K562 (cell line): ENCODE results near the gene TBC1D10A. TPM values are rescaled to one million over a fixed set of nuclear protein-coding genes. Genes with fewer than 3 reads are reported as not detected.
A peak's percentile ranks its signal among the peaks of the same experiment; 100 is the strongest.

Experiments
- ATAC-seq: fragments of 200-7000 bp; cut with Tn5 transposase; 3 replicates; pipeline ENCODE4 v1.9.1; 2020; ENCODE audit warnings: moderate library complexity
- BruUV-seq: library from RNA; stranded (reverse); fragments of 400-500 nt; replicated peaks from 2 replicates; lab custom pipeline; 2021; lab: Mats Ljungman, UMichigan
- CTCF ChIA-PET: fragments of 300-600 bp; formaldehyde crosslinking; extraction: SDS; loops from one replicate; lab custom pipeline; 2021; ENCODE audit warnings: low intra/inter-chr PET ratio; lab: Yijun Ruan, JAX
- POLR2A ChIA-PET: fragments of 300-600, 350-650 bp; sonication (Branson Sonifier 250); formaldehyde crosslinking; extraction: SDS; loops from one replicate; lab custom pipeline; 2021; ENCODE audit warnings: antibody characterized with exemption, inconsistent platforms; lab: Yijun Ruan, JAX
- DNase-seq, 4 experiments: peaks; one replicate each; pipeline versions ENCODE4 v3.0.0 to v3.0.0-alpha.2; 2011 to 2018; ENCODE audit warnings: low spot score in 3 of 4, mixed read lengths in 3 of 4; ENCODE audit errors: extremely low read depth in 1 of 4
- FAIRE-seq: peaks from 2 replicates; lab custom pipeline; 2011; peaks lifted over from hg19 to GRCh38; lab: Jason Lieb, UNC
- H2AFZ ChIP-seq: 2 replicates; pipeline ENCODE4 v1.6.0; 2011; ENCODE audit warnings: low read depth, low read length, control low read depth, inconsistent platforms
- H3K27ac ChIP-seq: fragments of 200-600 bp; 3 replicates; pipeline ENCODE4 v1.8.0; 2011; ENCODE audit warnings: low read depth, mild to moderate bottlenecking, control low read depth, inconsistent platforms, low read length, moderate library complexity, mixed read lengths; ENCODE audit errors: extremely low read depth
- H3K27me3 ChIP-seq, 2 experiments: fragments of 300-600 bp in 1 of 2; 2 replicates in 1 of 2; 3 replicates in 1 of 2; pipeline versions ENCODE4 v1.6.0 to v1.8.0; 2011; ENCODE audit warnings: inconsistent platforms in 2 of 2, low read length in 2 of 2, mild to moderate bottlenecking in 1 of 2, mixed read lengths in 1 of 2, moderate library complexity in 1 of 2; ENCODE audit not compliant: control insufficient read depth in 2 of 2, insufficient read depth in 2 of 2
- H3K36me3 ChIP-seq: fragments of 300-600 bp; 3 replicates; pipeline ENCODE4 v1.8.0; 2011; ENCODE audit warnings: mild to moderate bottlenecking, low read length, inconsistent platforms; ENCODE audit not compliant: control insufficient read depth, insufficient read depth
- H3K4me1 ChIP-seq, 2 experiments: fragments of 200-600 bp in 1 of 2; replicated peaks in 1 of 2; 2 replicates in 1 of 2; 3 replicates in 1 of 2; pipeline versions ENCODE4 v1.5.1 to v1.8.0; 2011; ENCODE audit warnings: inconsistent platforms in 2 of 2, low read length in 2 of 2, mild to moderate bottlenecking in 1 of 2, mixed read lengths in 1 of 2, moderate library complexity in 1 of 2; ENCODE audit not compliant: control insufficient read depth in 2 of 2, insufficient read depth in 2 of 2
- H3K4me2 ChIP-seq: 2 replicates; pipeline ENCODE4 v1.6.1; 2011; ENCODE audit warnings: low read length, control low read depth, inconsistent platforms, mixed read lengths; ENCODE audit not compliant: insufficient read depth
- H3K4me3 ChIP-seq: fragments of 200-600 bp; sonication (generic), shearing (Covaris generic); 2 replicates; pipeline ENCODE4 v1.5.1; 2016; ENCODE audit warnings: control low read depth, inconsistent platforms
- H3K79me2 ChIP-seq: fragments of 200-600 bp; 3 replicates; pipeline ENCODE4 v1.8.0; 2011; ENCODE audit warnings: low read length, inconsistent platforms; ENCODE audit not compliant: control insufficient read depth, insufficient read depth
- H3K9ac ChIP-seq, 2 experiments: 2 replicates each; pipeline versions ENCODE4 v1.6.0 to v1.6.1; 2011; ENCODE audit warnings: low read depth in 2 of 2, low read length in 2 of 2, control low read depth in 1 of 2, inconsistent platforms in 1 of 2, mild to moderate bottlenecking in 1 of 2, mixed read lengths in 1 of 2; ENCODE audit not compliant: insufficient read depth in 1 of 2
- H3K9me1 ChIP-seq: one replicate; pipeline ENCODE4 v1.6.0; 2011; ENCODE audit warnings: inconsistent platforms, mild to moderate bottlenecking, low read length, moderate library complexity; ENCODE audit not compliant: control insufficient read depth, insufficient read depth
- H3K9me3 ChIP-seq: replicated peaks from 2 replicates; pipeline ENCODE4 v1.5.1; 2011; ENCODE audit warnings: low read depth, low read length, inconsistent platforms; ENCODE audit not compliant: control insufficient read depth, insufficient read depth
- H4K20me1 ChIP-seq: replicated peaks from 2 replicates; pipeline ENCODE4 v1.6.1; 2011; ENCODE audit warnings: low read length, inconsistent platforms, mixed read lengths; ENCODE audit not compliant: control insufficient read depth, insufficient read depth
- ADNP ChIP-seq: fragments of 200-800 bp; sonication (Bioruptor generic); IDR thresholded peaks from 2 replicates; pipeline ENCODE4 v1.6.1; 2016; ENCODE audit warnings: missing genetic modification characterization, missing compliant biosample characterization
- ARID1B ChIP-seq: fragments of 450-650 bp; IDR thresholded peaks from 2 replicates; pipeline ENCODE4 v1.6.1; 2016; ENCODE audit warnings: antibody characterized with exemption, mild to moderate bottlenecking, inconsistent platforms
- ATF1 ChIP-seq, 2 experiments: fragments of 450-650 bp in 1 of 2; IDR thresholded peaks; 2 replicates each; pipeline ENCODE4 v1.6.1; 2016; ENCODE audit warnings: missing compliant biosample characterization in 1 of 2, missing genetic modification characterization in 1 of 2
- BRD4 ChIP-seq: fragments of 200-600 bp; sonication (generic); IDR thresholded peaks from 2 replicates; pipeline ENCODE4 v1.6.1; 2017; ENCODE audit warnings: inconsistent platforms
- CEBPB ChIP-seq: fragments of 450-650 bp; IDR thresholded peaks from 2 replicates; pipeline ENCODE4 v1.6.1; 2016; ENCODE audit warnings: missing genetic modification characterization, missing compliant biosample characterization
- EZH2 ChIP-seq: IDR thresholded peaks from 2 replicates; pipeline ENCODE4 v1.6.1; 2012; ENCODE audit warnings: low read depth, mild to moderate bottlenecking, inconsistent platforms, low read length, borderline replicate concordance
- IRF2 ChIP-seq: sonication (generic); formaldehyde crosslinking; IDR thresholded peaks from 2 replicates; pipeline ENCODE4 v1.8.1; 2022; ENCODE audit warnings: mild to moderate bottlenecking, missing genetic modification reagents
- MEIS2 ChIP-seq: fragments of 450-650 bp; IDR thresholded peaks from 2 replicates; pipeline ENCODE4 v1.6.1; 2014; ENCODE audit warnings: mild to moderate bottlenecking; ENCODE audit not compliant: partially characterized antibody
- NCOA2 ChIP-seq, 2 experiments: fragments of 450-650 bp; IDR thresholded peaks; 2 replicates each; pipeline ENCODE4 v1.6.1; 2018; ENCODE audit warnings: mild to moderate bottlenecking in 2 of 2, moderate library complexity in 1 of 2; ENCODE audit not compliant: partially characterized antibody in 2 of 2
- PHB2 ChIP-seq: fragments of 450-650 bp; IDR thresholded peaks from 2 replicates; pipeline ENCODE4 v1.6.1; 2017; ENCODE audit warnings: low read depth
- SIX5 ChIP-seq, 2 experiments: IDR thresholded peaks; 2 replicates each; pipeline ENCODE4 v1.6.1; 2011; ENCODE audit warnings: low read length in 2 of 2, borderline replicate concordance in 1 of 2, low read depth in 1 of 2, mild to moderate bottlenecking in 1 of 2, moderate library complexity in 1 of 2; ENCODE audit not compliant: insufficient read depth in 1 of 2
- SMARCA5 ChIP-seq: fragments of 450-650 bp; IDR thresholded peaks from 2 replicates; pipeline ENCODE4 v1.6.1; 2016
- SREBF2 ChIP-seq: sonication (generic); formaldehyde crosslinking; IDR thresholded peaks from 2 replicates; pipeline ENCODE4 v1.4.0; 2020; ENCODE audit warnings: mild to moderate bottlenecking, missing genetic modification reagents
- ZNF431 ChIP-seq: sonication (generic); formaldehyde crosslinking; IDR thresholded peaks from 2 replicates; pipeline ENCODE4 v1.8.0; 2022; ENCODE audit warnings: mild to moderate bottlenecking, missing genetic modification reagents
- WGBS: fragments of 100-300 bp; shearing (Covaris generic); methylation state at CpG from one replicate; pipeline ENCODE4 v1.1.6; 2016; ENCODE audit warnings: low coverage, mixed read lengths; ENCODE audit not compliant: insufficient coverage; ENCODE audit errors: missing lambda C conversion rate; 5-methylcytosine and 5-hydroxymethylcytosine counted together
- in situ Hi-C: fragments of 300-500 bp; cut with MboI; formaldehyde crosslinking; loops from 4 replicates; pipeline ENCODE4 v1.15.0; 2018; ENCODE audit warnings: inconsistent platforms, mixed read lengths
- intact Hi-C: fragments of 100-400 bp; cut with micrococcal nuclease; formaldehyde crosslinking; loops from 2 replicates; pipeline ENCODE4 v1.14.2; 2022
- polyA plus RNA-seq, 8 experiments: library from polyadenylated mRNA; depleted of rRNA in 4 of 8; stranded (reverse) in 5 of 8; unstranded in 3 of 8; fragments of >200 nt; fragmentation: Nextera tagmentation in 2 of 8; fragmentation: Illumina TruSeq in 1 of 8; extraction: Ambion mirVana in 2 of 8; extraction: Trizol in 1 of 8; gene quantifications; 2 replicates each; pipeline versions ENCODE4 v1.2.1 to v1.2.3, GENCODE V29; 2011 to 2014; ENCODE audit warnings: inconsistent platforms in 1 of 8, missing spikeins in 1 of 8
- total RNA-seq, 7 experiments: library from RNA; depleted of rRNA in 6 of 7; stranded (reverse); fragments of >200 nt in 6 of 7; fragmentation: Illumina TruSeq in 2 of 7; extraction: Trizol in 2 of 7; gene quantifications; 2 replicates each; pipeline versions ENCODE4 v1.2.1 to v1.2.3, GENCODE V29; 2011 to 2021; ENCODE audit warnings: low replicate concordance in 1 of 7
- TF ChIP-seq, protein P1 (sequence below), 2 experiments: fragments of 450-650 bp; conservative IDR thresholded peaks; 2 replicates each; pipeline ENCODE4 v1.6.1; 2017; ENCODE audit warnings: mild to moderate bottlenecking in 2 of 2, moderate library complexity in 2 of 2
- TF ChIP-seq, protein P2 (sequence below): sonication (generic); formaldehyde crosslinking; IDR thresholded peaks from 2 replicates; pipeline ENCODE4 v1.9.0; 2022; ENCODE audit warnings: mild to moderate bottlenecking, missing genetic modification reagents
- TF ChIP-seq, protein P3 (sequence below): sonication (generic); formaldehyde crosslinking; IDR thresholded peaks from 2 replicates; pipeline ENCODE4 v1.8.1; 2022; ENCODE audit warnings: missing genetic modification reagents
- TF ChIP-seq, protein P4 (sequence below): fragments of 250-450 bp; sonication (Bioruptor Pico); IDR thresholded peaks from 2 replicates; pipeline ENCODE4 v1.4.0; 2020

Gene TBC1D10A
- total and polyA plus RNA-seq, 9 of the 15 experiments (the other 6 are each of a cell fraction or from before 2014, with no cell fraction given) = 0.13 to 10.4 (median 4.6) TPM

DNA sequence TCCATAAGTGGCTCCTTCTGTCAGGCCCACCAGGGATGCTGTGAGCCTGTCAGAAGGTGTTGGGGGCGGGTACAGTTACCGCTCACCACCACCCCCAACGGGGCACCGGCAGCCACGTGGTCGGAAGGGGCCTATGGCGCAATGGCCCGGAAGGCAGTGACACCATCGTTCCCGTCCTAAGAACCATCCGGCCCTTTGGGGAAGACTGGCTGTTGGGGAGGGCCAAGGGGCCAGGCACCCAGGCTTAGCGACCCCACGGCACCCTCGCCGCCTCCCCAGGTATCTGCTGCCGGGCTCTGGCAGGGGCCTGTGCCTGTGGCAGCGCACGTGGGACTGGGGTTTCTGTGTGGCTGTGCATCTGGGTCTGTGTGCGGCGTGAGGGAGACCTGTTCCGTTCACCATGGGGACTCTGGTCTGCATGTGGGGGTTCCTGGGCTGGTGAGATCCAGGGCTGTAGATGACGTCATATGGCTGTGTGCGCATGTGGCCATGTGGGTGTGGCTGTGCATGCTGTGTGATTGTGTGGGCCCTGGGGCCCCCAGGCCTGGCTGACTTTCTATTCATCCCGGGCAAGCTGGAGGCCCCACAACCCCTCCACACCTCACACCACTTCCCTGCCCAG lies 60.8 kb downstream of the TBC1D10A start:
- peaks cover 2 to 50% of the 10 kb centered on the region in 2 experiments; a peak in 4 of 5 replicates for H3K4me1 ChIP-seq
- no peaks in the 10 kb centered on the region for H3K9me1 ChIP-seq
- FAIRE-seq (no peak), DNase-seq (peak; percentile 49 to 74 (median 61)), ATAC-seq (peak; percentile 66)
- no peaks in the 10 kb centered on the region; the same call in 1 of the 2 replicates for H4K20me1 ChIP-seq
- no peak overlapping the region for H3K4me3 ChIP-seq
- H3K36me3 ChIP-seq = no peaks in the 10 kb centered on the region
- H3K27me3 ChIP-seq = no peaks in the 10 kb centered on the region
- in situ Hi-C loops = loop anchor here (5.0 kb wide), 1 partner anchor 126 kb away; no protein-coding TSS in a partner anchor
- intact Hi-C loops = no loop called here
- 0 out of 4 replicates have a peak overlapping the region, but pooled peaks of 1 of the 2 experiments have one; percentile 1 for H3K9ac ChIP-seq
- POLR2A ChIA-PET = interaction anchor here (0.6 kb wide), 1 partner anchor 74 kb away, joined by 3 read pairs; no protein-coding TSS in a partner anchor
- H3K9me3 ChIP-seq = no peaks in the 10 kb centered on the region
- H3K79me2 ChIP-seq = no peaks in the 10 kb centered on the region
- no peak overlapping the region for H3K4me2 ChIP-seq
- peak overlapping the region; percentile 51; the same call in 1 of the 2 replicates for H2AFZ ChIP-seq
- CTCF ChIA-PET = no interaction called here
- BruUV-seq = no TSS peak
- 53% methylated on average over 13 of the region's 24 CpGs for WGBS
- H3K27ac ChIP-seq = no peak overlapping the region
- TF ChIP-seq, protein P1, sequence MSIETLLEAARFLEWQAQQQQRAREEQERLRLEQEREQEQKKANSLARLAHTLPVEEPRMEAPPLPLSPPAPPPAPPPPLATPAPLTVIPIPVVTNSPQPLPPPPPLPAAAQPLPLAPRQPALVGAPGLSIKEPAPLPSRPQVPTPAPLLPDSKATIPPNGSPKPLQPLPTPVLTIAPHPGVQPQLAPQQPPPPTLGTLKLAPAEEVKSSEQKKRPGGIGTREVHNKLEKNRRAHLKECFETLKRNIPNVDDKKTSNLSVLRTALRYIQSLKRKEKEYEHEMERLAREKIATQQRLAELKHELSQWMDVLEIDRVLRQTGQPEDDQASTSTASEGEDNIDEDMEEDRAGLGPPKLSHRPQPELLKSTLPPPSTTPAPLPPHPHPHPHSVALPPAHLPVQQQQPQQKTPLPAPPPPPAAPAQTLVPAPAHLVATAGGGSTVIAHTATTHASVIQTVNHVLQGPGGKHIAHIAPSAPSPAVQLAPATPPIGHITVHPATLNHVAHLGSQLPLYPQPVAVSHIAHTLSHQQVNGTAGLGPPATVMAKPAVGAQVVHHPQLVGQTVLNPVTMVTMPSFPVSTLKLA (conservative IDR thresholded peaks at IDR 0.05) = 0 out of 4 replicates have a peak, but pooled peaks of 1 of the 2 experiments have one; percentile 50
- TF ChIP-seq ZNF431 (CRISPR knock-in tag) (no peak), EZH2 (no peak), BRD4 (no peak), MEIS2 (no peak), PHB2 (no peak), SMARCA5 (no peak), CEBPB (peak; percentile 66), ADNP (tag) (no peak), ATF1 (CRISPR knock-in tag; IDR thresholded peaks at IDR 0.05) (no peak), ATF1 (tag; IDR thresholded peaks at IDR 0.05) (peak; percentile 43; the same call in 1 of the 2 replicates), ARID1B (no peak), SREBF2 (CRISPR knock-in tag) (no peak), IRF2 (CRISPR knock-in tag) (no peak), SIX5 (IDR thresholded peaks at IDR 0.05; ENCODE audit: borderline replicate concordance in 1 of 2, insufficient read depth in 1 of 2, low read depth in 1 of 2, low read length in 2 of 2) (no peak), NCOA2 (IDR thresholded peaks at IDR 0.05; ENCODE audit: partially characterized antibody in 2 of 2) (no peak)
- TF ChIP-seq, protein P2, sequence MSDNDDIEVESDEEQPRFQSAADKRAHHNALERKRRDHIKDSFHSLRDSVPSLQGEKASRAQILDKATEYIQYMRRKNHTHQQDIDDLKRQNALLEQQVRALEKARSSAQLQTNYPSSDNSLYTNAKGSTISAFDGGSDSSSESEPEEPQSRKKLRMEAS (CRISPR knock-in tag) = peak; percentile 7; the same call in 1 of the 2 replicates
- TF ChIP-seq, protein P3, sequence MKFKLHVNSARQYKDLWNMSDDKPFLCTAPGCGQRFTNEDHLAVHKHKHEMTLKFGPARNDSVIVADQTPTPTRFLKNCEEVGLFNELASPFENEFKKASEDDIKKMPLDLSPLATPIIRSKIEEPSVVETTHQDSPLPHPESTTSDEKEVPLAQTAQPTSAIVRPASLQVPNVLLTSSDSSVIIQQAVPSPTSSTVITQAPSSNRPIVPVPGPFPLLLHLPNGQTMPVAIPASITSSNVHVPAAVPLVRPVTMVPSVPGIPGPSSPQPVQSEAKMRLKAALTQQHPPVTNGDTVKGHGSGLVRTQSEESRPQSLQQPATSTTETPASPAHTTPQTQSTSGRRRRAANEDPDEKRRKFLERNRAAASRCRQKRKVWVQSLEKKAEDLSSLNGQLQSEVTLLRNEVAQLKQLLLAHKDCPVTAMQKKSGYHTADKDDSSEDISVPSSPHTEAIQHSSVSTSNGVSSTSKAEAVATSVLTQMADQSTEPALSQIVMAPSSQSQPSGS = peak; percentile 43; the same call in 1 of the 2 replicates
- TF ChIP-seq, protein P4, sequence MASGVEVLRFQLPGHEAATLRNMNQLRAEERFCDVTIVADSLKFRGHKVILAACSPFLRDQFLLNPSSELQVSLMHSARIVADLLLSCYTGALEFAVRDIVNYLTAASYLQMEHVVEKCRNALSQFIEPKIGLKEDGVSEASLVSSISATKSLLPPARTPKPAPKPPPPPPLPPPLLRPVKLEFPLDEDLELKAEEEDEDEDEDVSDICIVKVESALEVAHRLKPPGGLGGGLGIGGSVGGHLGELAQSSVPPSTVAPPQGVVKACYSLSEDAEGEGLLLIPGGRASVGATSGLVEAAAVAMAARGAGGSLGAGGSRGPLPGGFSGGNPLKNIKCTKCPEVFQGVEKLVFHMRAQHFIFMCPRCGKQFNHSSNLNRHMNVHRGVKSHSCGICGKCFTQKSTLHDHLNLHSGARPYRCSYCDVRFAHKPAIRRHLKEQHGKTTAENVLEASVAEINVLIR (CRISPR knock-in tag) = no peak
